GM21737 (cell line): ENCODE results near the gene SSH2.

Experiments used
- ATAC-seq: cut with Tn5 transposase; IDR thresholded peaks from one replicate; pipeline ENCODE4 v1.9.1; 2021; ENCODE audit warnings: mild to moderate bottlenecking, moderate library complexity; ENCODE audit not compliant: unreplicated experiment

The SSH2 gene

DNA sequence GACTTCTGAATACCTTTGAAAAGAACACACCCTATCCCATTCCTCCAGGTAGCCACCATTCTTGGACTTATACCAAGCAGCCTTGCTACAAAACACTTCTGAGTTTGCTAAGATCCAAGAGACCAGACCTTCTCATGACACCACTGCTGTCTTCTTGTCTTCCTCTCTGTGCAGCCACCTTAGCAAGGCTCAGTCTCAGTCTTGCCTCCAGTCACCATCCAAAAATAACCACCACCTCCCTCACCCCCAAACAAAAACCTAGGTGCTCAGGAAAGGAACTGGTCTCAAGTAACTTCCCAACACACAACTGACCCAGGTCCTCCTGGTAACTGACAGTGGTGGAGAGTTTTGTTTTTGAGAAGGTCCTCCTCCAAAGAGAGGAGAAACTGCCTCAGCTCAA, 216.4 kb downstream of the SSH2 start:
- no peak for ATAC-seq

DNA sequence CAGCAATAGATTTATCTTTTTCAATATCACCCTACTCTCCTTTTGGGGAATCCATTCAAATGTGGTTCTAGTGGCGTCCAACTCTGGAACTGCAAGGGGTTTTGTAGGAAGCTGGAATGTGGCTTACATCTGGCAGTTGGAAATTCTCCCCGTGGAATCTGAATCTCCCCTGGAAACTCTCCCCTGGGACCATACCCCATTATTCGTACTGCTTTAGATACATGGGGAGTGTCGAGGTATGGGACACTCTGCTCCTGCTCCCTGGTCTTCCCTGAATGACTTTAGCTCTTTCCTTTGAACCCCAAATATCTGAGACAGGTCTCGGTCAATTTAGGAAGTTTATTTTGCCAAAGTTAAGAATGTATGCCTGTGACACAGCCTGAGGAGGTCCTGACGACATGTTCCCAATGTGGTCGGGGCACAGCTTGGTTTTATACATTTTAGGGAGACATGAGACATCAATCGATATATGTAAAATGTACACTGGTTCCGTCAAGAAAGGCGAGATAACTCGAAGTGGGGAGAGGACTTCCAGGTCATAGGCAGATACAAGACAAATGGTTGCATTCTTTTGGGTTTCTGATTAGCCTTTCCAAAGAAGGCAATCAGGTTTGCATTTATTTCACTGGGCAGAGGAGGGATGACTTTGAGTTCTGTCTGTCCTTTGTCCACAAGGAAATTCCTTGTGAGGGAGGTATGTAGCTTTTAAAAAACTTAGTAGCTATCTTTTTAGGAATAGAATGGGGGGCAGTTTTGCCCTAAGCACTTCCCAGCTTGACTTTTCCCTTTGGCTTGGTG, 218.2 kb downstream of the SSH2 start:
- no peak for ATAC-seq

DNA sequence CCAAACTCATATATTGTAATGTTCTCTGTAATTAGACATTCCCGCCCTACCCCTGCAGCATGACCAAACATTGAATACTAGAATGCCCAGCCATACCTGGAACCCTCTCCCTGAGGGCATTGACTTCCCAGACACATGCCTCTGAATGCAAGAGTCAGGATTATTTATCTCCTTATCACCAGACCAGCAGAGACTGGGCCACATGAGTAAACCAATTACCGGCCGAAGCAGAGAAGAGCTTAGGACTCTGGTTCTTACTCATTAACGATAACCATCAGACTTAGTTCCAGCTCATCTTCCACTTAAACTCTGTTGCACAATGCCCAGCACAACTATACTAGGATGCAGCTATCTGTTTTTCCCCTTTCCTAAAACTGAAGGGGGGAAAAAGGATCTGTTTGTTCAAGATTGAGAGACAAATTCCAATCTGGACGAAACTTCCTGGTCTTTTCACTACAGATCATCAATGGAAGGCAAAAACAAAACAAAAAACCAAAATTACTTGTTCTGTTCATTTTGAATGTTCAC, 219.1 kb downstream of the SSH2 start:
- ATAC-seq, result no peak

DNA sequence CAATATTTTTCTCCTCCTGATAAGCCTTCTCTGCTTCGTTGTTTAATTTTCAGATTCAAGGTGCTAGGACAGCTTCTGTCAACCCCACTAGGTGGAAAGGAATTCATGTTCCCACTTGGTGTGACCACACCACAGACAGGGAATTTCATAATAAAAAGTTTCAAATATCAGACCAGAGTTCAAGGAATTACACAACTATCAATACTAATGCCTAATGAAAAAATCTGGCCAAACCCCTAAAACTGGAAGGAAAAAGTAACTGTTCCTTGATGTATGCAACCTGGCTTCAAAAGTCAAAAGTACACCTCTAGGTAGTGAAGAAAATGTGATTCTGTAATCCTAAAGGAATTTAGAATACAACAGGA, 219.5 kb downstream of the SSH2 start:
- ATAC-seq, result no peak

DNA sequence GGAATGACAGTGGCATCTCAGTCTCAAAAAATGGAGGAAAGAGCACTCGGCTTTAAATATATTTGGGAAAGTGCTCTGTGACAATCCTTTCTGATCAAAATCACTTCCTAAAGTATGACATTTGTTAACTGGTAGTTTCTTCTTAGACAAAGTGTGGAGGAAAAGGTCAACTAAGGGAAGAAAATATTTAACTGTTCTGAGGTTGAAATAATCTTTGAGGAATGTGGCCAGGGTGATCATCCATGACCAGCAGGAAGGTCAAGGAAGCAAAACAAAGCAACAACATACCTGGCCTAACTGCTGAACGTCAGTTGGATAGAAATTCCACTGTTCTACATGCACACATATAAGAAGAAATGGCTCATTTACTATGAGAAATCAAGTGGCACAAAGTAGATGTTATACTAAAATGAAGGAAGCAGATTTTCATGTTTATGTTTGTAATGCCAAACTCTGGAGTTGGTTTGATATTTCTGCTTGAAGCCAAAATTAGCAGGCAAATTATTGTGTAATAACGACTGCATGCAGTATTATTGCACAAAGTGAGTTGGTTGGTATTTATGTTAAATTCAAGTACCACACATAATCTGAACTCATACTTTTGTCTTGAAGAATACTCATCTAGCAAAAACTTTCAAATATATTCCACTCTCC, 220.0 kb downstream of the SSH2 start:
- no peak for ATAC-seq

DNA sequence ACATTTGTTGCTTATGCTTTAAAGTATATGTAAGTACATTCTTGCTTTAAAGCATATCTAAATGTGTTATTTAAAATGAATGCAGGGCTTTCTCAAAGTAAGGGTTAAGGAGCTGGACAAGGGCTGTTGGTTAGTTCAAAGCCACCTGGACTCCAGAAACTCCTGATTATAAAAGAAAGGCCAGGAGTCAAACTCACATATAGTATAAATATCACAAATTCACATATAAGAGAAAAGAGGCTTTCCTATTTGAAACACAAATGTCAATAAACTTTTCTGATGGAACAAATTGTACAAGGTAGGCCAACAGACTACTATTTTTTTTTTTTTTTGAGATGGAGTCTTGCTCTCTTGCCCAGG, 222.8 kb downstream of the SSH2 start:
- no peak for ATAC-seq

DNA sequence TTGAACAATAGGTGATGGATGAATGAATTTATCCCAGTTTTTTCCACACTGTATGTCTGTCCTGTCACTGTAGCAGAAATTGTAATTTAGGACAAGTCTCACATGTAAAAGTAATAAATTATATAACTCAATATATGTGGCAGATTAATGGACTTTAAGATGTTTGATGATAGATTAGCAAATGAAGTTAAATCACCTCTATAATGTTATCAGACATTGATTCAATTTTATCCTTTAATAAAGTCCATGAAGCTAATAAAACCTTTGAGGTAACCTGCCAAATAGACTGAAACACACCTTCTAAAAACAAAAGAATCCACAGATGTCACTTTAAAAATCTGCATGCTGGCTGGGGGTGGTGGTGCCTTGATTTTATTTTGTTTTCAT, 224.0 kb downstream of the SSH2 start:
- ATAC-seq, result no peak

DNA sequence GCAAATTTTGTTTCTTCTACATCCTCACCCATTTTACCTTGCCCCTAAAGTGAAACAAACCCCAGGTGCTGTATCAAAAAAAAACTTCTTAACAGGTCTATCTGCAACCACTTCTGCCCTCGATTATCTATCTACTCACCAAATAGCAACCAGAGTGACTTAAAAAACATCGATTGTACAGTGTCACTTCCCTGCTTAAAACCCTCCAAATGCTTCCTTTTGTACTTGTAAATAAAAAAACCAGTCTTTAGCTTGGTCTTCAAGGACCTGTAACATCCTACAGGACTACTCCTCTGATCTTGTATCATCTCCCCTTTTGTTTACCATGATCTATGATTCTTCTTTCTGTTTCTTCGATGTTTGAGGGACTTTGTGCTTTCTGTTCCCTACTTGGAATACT, 224.6 kb downstream of the SSH2 start:
- no peak for ATAC-seq

DNA sequence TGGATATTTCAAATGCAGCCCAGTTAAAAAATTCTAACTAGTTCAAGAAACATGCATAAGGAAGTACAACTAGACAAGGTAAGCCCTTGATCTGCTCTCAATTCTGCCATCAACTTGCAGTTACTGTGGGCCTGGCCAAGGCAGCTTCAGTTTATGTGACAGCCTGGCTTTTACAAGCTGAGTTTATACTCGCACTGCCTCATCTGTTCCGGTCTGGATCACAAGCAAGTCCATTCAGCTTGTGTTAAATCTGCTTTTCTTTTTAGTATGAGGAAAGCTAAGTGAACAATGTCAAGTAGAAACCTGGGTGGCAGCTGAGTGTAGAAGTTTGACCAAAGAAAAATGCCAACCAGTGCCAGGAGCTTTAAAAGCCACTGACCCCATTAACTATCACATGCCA, 230.7 kb downstream of the SSH2 start:
- ATAC-seq, result no peak

DNA sequence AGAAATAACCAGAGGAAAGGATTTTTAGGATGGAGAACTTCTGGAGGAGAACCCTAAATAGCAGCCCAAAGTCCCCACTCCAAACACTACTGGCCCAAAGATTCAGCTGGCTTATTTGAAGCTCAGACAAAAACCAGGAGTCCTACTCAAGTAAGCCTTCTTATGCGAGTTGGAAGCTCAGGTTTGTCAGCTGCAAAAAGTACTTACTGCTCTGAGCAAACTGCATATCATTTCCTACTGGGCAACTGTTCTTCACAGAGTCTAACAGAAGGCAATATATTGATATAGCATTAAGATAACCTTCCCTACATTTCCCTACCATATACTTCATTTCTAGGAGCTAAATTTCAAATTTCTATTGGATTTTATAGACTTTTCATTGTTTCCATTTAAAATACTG, 231.2 kb downstream of the SSH2 start:
- no peak for ATAC-seq

DNA sequence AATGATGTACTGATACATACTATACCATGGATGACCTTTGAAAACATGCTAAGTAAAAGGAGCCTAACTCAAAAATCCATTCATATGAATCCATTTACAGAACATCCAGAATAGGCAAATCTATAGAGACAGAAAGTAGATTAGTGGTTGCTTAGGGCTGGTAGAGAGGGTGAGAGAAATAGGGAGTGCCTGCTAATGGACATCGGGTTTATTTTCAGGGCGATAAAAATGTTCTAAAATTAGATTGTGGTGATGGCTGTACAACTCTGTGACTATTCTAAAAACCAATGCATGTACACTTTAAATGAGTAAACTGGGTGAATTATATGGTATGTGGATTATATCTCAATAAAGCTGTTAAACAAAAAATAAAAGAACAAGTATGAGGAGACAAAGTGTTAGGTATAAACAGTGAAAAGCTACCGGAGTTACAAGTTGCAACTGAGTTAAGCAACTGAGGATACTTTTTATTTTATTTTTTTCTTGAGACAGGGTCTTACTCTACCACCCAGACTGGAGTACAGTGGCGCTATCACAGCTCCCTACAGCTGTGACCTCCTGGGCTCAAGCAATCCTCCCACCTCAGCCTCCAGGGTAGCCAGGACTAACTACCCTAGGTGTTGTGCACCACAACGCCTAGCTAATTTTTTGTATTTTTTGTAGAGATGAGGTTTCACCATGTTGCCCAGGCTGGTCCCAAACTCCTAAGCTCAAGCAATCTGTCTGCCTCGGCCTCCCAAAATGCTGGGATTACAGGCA, 231.8 kb downstream of the SSH2 start:
- no peak for ATAC-seq

DNA sequence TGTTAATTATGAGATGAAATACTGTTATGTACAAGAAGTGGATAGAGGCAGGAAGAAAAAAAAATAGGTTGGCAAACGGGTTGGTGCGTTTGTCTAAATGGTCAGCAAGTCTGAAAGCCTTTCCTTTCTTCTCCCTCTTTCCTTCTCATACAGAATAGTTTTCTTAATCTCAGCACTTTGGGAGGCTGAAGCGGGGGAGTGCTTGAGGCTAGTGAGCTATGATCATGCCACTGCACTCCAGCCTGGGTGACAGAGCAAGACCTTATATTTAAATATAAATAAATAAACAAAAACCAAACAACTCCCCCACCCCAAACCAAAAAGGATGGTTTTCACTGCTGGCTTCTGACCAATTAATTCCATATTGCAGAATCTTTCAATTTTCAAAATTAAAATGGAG, 232.7 kb downstream of the SSH2 start:
- no peak for ATAC-seq

DNA sequence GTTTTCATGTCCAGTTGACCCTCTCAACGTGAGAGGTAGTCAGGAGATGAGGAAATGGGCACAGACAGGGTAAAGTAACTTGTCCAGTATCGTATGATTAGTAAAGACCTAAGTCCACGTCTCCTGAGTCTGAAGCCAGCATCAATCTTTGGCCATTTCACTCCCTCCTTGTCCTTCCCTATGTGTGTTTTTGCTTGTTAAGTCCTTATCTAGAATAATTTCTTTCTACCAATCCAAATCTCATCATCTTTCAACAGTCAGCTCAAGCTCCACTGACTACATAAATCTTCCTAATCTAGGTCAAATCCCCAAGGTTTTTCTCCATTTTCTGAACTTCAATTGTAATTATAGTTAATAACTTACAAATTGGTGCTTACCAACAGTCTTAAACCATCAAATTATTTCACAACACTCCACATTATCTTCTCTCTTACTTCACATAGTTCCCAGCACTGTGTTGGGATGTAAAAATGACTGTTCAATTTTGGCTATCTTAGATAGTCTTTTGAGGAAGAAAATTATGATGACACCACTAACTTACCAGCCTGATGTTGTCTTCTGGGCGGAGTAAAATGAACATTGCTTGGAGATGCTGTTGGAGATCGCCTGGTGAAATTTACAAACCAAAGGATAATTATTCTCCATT, 235.0 kb downstream of the SSH2 start:
- no peak for ATAC-seq

DNA sequence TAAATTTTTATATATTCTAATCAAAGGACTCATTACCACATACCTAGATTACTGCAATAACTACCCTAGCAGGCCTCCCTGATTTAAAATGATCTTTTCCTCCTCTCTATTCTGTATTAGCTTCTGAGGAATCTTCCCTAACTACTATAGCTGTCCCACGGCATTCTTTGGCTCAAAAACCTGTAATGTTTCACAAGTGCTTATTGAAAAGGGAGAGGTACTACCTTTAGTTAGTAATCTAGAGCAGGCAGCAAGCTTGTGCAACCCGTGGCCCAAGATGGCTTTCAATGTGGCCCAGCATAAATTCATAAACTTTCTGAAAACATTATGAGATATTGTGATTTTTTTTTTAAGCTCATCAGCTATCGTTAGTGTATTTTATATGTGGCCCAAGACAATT, 236.3 kb downstream of the SSH2 start:
- ATAC-seq, result no peak

DNA sequence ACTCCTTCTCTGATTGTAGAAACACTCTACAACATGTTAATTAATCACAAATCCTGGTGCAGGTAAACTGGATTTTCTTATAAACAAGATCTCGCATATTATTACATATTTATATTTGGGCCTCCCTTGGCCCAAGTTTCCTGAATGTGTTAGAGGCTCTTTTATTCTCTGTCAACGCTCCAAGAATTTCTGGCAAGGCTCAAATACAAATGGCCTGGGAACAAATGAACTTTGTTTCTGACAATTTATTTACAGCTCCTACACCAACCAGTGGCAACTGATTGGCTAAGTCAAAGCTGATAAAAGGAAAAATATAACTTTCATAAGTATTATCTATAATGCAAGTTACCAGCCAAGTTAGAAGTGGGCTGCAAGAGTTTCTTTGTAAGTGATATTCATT, 242.4 kb downstream of the SSH2 start:
- no peak for ATAC-seq

DNA sequence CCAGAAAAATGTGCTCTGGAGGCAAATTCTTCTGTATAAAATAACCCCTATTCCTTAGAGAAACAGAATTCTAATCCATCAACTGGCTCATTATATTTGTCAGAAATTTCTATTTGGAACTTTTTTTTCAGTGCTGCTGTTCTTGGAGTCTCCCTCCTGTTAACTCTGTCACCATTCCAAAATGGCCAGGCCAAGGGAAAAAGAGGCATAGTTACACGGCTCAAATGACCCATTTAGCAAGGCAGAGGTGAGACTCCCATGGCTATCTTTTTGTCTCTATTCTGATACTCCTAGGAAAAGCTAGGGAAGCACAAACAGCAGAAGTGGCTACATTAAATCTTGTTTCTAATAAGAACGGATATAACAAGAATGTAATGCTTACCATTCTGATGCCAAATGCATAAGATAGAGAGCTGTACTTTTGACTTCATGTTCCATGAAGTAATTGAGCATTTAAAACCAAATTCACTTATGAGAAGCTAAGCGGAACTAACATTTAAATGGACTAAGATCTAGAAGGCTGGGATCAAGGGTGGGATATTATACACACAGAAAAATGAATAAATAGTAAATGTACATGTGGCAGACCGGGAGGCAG, 242.9 kb downstream of the SSH2 start:
- ATAC-seq, result no peak

DNA sequence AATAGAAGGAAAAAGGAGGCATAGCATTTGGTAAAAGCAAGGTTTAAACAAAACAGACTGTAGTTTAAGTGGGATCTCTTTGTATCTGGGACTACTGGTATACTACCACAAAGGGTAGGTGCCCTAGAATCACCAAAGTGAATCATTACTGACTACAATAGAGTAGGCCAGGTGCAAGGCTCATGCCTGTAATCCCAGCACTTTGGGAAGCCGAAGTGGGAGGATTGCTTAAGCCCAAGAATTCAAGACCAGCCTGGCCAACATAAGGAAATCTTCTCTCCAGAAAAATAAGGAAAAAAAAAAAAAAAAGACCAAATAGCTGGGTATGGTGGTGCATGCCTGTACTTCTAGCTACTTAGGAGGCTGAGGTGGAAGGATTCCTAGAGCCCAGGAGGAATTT, 246.5 kb downstream of the SSH2 start:
- ATAC-seq, result no peak

DNA sequence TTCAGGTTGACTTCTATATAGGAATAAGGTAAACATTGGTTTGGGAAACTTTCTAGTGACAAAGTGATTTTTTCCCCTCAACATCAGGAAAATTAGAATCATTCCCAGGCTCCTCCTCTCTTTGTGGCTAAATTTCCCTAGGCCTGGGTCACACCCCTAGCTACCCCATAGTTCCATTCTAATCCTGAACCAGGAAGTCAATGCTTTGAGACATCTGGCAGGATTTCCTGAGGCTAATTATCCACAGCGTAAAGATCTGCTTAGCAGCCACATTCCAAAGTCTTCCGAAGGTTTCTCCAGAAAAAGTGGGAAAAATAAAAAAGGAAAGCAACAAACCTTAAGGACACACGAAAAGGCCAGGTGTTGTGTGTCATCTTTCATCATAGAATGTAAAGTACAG, 247.0 kb downstream of the SSH2 start:
- no peak for ATAC-seq

DNA sequence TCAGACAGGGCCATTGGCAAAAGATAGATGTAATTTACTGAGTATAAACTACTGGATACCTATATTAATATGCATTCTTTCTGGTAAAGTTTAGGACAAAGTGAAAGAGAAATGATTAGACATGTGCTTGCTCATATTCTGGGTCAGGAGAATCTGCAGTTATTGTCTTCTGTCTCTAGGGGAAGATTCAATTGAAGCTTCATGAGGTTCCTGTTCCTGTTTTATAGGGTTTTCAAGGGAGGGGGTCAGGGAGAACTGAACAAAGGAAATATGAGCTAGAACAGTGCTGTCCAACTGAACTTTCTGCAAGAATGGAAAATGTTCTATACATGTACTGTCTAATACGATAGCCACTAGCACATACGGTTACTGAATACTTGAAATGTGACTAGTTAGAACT, 248.0 kb downstream of the SSH2 start:
- ATAC-seq, result no peak

DNA sequence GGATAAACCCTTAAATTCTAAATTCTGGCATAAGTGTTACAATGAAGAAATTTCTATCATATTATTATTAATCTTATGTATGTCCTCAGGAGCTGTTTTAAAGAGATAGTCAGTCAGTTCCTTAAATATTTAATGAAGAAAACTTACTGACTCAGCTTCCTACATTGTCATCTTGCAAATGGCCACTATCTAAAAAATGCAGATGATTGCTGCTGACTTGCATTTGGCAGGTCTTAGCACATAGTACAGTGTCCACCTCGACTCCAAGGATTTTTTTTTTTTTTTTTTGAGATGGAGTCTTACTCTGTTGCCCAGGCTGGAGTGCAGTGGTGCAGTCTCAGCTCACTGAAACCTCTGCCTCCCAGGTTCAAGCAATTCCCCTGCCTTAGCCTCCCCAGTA, 252.2 kb downstream of the SSH2 start:
- ATAC-seq, result no peak

DNA sequence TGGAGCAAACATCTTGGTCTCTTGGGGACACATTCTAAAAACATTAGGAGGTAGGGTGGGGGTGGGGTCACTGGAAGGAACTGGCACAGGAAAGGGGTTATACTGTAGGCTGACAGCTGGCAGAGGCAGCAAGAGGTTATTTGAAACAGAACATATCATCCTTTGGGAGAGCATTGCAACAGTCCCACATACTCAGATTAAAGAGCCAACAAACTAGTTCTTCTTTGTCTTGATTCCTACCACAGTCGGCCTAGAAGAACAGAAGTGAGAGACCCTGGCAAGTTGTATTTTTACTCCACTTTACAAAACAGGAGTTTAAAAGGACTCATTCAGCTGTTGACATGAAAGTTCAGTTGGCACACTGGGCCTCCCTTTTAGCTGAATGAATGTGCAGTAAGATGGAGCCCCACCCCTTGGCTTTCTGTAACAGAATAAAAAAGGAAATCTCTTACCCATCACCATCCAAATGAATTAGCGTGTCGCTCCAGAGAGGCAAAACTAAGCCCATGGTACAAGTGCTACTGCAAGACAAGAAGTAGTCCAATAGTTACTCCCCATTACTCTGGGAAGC, 252.7 kb downstream of the SSH2 start:
- no peak for ATAC-seq
